Measurements from ENCODE around the gene CNPY4.

Gene CNPY4

DNA sequence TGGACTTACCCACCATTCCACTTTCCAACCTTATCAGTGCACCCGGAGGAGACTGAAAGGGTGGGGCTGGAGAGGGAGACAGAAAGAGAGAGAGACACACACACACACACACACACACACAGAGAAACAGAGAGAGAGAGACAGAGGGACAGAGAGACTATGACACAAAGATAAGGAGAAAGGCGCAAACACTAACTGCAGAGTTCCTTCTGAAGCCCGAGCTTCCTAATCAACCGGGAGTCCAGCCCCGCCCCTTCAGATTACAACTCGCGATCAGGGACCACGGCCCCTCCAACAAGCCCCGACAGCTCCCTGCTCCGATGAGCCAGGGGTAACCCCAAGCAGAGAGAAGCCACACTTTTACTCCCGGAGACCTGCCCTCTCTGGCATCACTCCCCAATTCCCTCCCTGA lies 48.5 kb downstream of the CNPY4 start:
- DNase-seq (ENCODE audit: low read depth): no peak

DNA sequence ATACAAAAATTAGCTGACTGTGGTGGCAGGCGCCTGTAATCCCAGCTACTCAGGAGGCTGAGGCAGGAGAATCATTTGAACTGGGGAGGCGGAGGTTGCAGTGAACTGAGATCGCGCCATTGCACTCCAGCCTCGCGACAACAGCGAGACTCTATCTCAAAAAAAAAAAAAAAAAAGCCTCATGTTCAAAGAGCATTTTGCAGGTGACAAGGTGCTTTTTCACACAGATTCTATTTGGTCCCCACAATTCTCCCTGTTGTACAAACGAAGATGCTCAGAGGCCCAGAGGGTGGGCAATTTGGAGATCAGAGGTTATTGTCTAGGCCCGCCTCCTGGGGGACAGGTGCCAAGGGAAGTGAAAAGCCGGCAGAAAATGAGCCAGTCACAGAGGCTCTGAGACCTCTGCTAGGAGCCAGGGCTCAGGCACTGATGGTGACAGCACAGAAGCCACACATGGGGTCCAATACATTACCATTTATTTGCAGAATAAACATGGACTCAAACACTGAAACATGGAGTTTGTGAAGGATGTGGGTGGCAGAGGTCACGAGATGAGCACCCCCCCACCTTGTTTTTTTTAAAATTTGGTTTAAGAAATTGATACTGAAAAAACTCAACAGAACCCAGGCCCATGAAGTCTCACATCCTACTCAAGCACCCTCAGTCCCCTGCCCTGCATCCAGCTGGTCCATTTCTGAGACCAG lies 49.9 kb downstream of the CNPY4 start:
- DNase-seq (ENCODE audit: low read depth): no peak

DNA sequence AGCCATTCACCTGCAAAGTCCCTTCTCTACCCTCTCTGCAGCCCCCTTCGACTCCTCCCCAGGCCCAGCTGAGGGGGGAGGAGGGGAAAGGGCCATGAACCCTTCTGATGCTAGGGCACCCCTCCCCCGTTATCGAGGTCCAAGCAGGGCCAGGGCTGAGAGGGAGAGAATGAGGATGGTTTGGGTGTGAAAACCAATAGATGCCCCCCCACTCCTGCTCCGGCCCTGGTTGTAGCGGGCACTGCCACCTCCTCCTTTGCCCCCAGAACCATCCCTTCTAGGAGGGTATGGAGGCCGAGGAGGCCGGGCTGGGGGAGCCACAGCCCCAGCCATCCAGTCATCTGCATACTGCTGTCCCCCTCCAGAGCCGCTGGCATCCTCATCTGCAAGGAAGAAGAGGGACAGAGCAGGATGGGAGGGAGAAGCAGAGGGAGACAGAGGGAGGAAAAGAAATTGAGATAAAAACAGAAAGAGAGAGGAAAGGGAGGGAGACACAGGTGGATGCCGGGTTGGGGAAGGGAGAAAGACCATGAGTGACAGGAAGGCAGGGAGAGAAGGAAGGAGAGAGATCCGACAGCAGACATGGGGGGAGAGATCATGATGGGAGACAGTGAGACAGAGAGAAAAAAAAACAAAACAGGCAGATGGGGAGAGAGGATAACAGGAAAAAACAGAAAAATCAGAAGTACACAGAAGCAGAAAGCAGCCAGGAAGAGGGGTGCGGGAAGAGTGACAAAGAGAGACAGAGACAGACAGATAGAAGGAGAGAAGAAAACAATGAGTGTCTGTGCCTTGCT lies 50.9 kb downstream of the CNPY4 start:
- no peak for DNase-seq (ENCODE audit: low read depth)

DNA sequence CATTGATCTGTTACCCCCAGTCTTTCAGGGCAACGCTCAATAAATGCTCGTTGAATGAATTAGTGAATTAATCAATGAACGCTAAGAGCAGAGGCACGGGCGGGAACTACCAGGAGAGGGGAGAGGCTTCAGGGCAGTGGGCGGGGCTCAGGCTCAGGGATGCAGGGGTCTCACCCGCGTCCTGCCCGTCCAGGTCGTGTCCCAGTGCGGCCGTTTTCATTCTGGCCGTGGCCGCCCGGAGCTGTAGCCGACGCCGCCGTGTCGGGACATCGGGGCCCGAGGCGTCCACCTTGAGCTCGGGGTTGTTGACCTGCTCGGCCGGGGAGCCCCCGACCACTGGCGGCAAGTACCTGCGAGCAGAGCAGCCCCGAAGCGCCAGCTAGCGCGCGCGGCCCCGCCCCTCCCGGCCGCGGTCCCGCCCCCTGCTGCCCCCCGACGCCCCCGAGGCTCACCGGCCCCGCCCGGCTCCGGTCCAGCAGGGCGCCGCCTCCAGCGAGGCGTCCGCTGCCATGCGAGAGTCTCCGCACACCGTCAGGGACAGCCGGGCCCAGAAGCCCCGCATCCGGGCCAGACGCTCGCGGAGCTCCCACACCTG lies 51.8 kb downstream of the CNPY4 start:
- DNase-seq (ENCODE audit: low read depth): no peak

DNA sequence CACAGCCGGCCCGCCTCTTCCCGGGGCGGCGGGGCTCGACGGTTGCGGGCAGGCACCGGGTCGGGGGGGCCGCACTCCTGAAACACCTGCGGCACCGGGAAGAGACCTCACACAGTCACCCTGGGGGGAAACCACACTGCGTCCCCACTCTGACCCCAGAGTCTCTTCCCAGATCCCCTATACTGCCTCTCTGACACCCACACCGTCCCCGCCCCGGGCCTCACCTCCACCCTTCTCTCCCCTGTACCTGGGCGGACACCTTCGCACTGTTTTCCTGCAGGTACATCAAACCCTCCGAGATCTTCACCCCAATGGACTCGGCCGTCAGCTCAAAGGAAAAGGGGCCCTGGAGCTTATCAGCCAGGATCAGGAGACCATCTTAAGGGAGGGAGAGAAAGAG lies 52.4 kb downstream of the CNPY4 start:
- no peak for DNase-seq (ENCODE audit: low read depth)

DNA sequence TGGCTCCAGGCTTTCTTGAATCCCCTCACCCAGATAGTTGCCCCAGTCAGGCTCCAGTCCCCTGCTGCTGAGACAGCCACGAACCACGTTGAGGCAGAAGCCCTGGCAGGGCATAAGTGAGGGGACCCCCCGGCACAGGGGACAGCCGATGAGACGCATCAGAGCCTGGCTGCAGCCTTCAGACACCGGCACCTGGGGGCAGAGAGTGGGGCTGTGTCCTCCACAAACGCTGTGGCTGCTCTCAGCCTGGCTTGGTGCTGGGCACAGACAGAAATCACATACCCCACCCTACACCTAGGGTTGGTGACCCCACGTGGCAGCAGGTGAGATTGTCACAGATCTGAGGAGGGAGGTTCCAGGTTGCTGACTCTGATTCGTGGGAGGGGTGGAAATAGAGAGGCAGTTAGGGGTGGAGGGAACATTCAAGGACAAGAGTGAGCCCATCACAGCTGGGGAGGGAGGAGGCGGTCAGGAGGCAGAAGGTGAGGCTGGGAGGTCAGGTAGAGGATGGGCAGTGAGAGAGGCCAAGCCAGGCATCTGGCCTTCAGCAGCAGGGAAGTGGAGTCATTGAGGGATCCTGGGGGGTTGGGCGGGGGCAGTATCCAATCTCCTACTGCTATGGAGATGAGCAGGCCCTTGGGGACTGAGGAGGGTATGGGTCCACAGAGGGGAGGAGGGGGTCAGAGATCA lies 54.5 kb downstream of the CNPY4 start:
- DNase-seq (ENCODE audit: low read depth): no peak

DNA sequence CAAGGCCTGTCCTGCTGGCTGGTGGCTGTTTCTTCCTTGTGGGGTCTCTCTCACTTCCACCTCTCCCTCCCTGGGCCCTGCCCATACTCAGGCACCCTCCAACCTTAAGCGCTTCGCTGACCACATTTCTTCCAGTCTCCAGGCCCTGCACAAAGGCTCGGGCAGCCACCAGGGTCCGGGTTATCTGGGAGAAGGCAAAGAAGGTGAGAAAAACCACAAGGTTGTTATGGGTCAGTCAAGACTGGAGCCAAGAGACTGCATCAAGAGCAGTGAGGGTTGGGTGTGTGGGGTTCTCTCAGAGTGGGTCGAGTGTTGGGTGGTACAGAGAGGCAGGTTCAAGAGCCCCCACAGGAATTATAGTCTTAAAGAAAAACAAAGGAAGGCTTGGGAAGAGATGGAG lies 55.1 kb downstream of the CNPY4 start:
- no peak for DNase-seq (ENCODE audit: low read depth)

Data from fibroblast of the conjunctiva (primary cell).